HEK293T (cell line): ENCODE results near the gene UPK3A.

Source experiments
- SP1 ChIP-seq: fragments of 450-650 bp; IDR thresholded peaks from 2 replicates; pipeline ENCODE4 v1.6.1; 2017
- SUZ12 ChIP-seq: fragments of 450-650 bp; IDR thresholded peaks from 2 replicates; pipeline ENCODE4 v1.6.1; 2016; ENCODE audit warnings: mild to moderate bottlenecking
- TARDBP ChIP-seq: fragments of 450-650 bp; IDR thresholded peaks from 2 replicates; pipeline ENCODE4 v1.6.1; 2016

- TF ChIP-seq TARDBP (no peak), SUZ12 (no peak), SP1 (no peak)
Observed at GRCh38 chr22:45318168-45318557, 33.4 kb downstream of the UPK3A start.
